GM19455 (cell line): Measurements from ENCODE around the gene SLC25A21.

ENCODE experiments used
- ATAC-seq: cut with Tn5 transposase; IDR thresholded peaks from one replicate; pipeline ENCODE4 v1.9.1; 2021; ENCODE audit not compliant: unreplicated experiment

SLC25A21 gene

GRCh38 chr14:36791402-36791801 lies 381.0 kb downstream of the SLC25A21 start:
- ATAC-seq: no peak

DNA sequence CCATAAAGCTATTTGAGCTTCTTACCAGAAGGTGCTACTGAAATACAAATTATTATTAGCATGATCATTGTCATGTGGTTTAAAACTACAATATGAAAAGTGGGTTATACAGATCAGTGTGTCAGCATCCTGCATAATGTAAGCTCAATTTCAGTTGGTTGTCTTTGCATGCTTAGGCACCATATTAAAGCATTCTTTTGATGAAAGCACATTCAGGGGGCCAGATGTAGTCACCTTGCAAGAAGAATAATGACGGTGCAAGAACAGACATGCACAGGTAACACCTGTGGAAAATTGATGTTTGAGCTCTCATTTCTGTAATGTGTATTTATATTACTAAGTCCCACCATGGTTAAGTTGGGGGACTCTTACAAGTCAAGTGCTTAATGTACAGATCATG lies 386.9 kb downstream of the SLC25A21 start:
- ATAC-seq: no peak

DNA sequence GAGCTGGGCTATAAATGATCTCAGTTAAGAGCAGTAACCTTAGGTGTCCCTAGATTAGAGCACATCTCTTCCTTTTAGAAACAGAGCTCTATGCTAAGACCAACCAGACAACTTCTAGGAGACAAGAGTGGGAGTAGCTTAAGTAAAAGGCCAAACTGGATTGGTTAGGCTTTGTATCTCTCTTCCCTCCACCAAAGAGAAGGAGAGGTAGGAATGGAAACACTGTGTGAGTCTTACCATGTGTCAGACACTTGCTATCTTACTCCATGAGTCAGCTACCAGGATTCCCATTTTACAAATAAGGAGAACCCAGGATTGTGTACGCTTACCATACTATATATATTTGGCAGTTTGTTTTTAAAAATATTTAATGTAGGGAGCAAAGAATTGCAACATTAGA lies 387.9 kb downstream of the SLC25A21 start:
- no peak for ATAC-seq

- ATAC-seq: no peak
Observed at GRCh38 chr14:36781897-36782296, 390.5 kb downstream of the SLC25A21 start.

DNA sequence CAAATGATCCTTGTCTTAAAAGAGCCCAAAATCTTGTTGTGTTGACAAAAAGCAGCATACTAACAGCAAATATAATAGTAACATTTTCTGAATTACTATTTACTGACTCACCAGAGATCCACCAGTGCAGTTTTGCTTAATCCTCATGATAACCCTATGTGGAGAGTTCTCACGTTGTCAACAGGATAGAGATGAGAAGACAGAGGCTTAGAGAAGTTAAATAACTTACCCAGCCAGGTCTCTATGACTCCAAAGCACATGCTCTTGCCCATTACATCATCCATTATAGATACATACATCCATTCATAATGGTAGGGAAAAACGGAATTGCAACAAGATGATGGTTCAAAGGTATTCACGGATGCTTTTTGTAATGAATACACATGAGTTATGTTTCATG lies 398.8 kb downstream of the SLC25A21 start:
- ATAC-seq: no peak

- ATAC-seq: no peak
Observed at GRCh38 chr14:36773136-36773540, 399.3 kb downstream of the SLC25A21 start.

- ATAC-seq: no peak
Observed at GRCh38 chr14:36771028-36771640, 401.3 kb downstream of the SLC25A21 start.

DNA sequence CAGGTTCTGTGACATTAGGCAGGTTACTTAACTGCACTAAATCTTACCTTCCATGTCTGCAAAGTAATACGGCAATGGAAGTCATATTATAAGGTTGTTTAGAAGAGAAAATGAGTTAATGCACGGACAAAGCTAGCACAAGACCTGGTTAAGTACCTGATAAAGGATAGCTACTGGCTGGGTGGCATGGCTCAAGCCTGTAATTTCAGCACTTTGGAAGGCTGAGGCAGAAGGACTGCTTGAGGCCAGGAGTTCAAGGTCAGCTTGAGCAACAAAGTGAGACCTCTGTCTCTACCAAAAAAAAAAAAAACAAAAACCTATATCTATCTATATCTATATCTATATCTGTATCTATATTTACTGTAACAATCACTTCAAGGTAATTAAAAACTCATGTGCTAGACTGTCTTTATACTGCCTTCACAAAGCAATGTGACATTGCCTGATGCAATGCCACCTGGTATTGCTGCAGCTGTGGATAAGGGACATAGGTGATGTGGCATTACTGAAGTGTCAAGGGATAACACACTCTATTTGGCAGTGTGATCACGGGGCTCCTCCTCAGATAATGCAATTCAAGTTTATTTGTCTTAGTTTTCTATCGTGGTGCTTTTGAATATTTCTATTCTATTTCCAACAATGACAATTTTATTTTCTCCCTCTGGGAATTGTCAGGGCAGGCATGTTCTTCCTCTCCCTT lies 403.6 kb downstream of the SLC25A21 start:
- no peak for ATAC-seq

GRCh38 chr14:36767603-36768281 lies 404.7 kb downstream of the SLC25A21 start:
- no peak for ATAC-seq

GRCh38 chr14:36766974-36767373 lies 405.4 kb downstream of the SLC25A21 start:
- no peak for ATAC-seq

GRCh38 chr14:36757734-36758601 lies 414.4 kb downstream of the SLC25A21 start:
- no peak for ATAC-seq

DNA sequence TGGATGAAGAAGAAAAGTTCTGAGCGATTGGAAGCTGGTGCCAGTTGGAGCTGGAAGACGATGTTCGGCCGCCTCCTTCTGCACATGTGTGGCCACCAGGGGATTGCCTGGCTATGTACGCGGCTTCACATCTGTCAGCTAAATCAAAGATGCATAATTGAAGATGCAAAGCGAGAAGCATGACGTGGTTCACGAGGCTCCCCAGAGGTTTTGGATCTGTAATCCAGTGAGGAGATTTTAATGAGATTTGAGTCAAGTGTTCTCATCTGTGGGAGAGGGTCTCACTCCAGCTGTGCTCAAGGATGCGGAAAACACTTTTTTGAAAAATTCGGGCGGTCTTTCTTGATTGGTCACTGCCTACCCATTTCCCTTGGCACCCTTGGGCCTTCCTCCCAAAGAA lies 416.2 kb downstream of the SLC25A21 start:
- no peak for ATAC-seq

GRCh38 chr14:36755756-36756155 lies 416.6 kb downstream of the SLC25A21 start:
- no peak for ATAC-seq

DNA sequence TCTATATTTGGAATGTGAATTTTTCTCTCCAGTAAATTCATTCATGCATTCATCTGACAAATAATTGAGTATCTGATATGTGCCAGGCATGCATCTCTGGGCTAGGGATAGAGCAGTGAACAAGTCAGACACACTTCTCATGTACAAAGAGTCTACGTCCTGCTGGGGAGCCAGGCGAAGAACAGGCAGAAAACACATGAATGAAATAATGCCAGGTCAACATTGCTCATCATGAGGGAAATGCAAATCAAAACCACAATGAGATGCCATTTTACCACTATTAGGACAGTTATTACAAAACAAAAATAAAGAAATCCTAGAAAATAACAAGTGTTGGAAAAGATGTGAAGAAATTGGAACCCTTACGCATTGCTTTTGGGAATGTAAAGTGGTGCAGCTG lies 420.5 kb downstream of the SLC25A21 start:
- ATAC-seq: no peak

DNA sequence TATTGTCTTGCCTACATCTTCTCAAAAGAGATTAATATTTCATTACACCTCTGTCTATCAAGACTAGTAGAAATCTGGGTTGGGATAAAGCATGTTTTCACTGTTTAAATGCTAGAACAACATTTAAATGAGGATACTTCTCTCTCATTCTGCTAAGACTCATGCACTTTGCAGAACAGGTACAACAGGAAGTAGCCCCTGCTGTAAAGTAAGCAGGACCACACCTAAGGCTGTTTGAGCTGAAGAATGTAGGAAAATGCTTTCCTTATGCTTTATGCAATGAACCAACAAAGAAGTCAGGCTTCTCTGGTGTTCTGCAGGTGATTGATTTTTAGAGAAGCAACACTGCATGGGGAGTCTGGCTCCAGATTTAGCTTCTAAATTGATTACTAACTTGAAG lies 421.3 kb downstream of the SLC25A21 start:
- ATAC-seq: no peak

GRCh38 chr14:36750244-36750643 lies 422.2 kb downstream of the SLC25A21 start:
- no peak for ATAC-seq

GRCh38 chr14:36748610-36749213 lies 423.7 kb downstream of the SLC25A21 start:
- ATAC-seq: no peak

GRCh38 chr14:36747411-36748184 lies 424.8 kb downstream of the SLC25A21 start:
- no peak for ATAC-seq

DNA sequence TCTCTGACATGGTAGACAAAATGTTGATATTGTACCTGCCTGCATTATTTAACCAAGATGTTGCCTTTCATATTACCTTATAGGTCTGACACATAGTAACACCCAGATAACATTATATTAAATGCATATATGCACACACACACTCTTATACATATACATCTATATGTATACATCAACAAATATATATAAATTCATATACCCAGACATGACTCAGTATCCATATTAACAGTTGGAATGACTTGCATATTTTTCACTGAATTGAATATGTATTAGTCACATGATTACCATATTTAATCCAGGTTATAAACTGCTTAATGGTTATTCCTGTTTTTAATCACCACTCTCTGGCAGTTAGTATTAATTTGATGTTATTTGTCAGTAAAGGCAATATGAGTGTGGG lies 425.5 kb downstream of the SLC25A21 start:
- ATAC-seq: no peak

DNA sequence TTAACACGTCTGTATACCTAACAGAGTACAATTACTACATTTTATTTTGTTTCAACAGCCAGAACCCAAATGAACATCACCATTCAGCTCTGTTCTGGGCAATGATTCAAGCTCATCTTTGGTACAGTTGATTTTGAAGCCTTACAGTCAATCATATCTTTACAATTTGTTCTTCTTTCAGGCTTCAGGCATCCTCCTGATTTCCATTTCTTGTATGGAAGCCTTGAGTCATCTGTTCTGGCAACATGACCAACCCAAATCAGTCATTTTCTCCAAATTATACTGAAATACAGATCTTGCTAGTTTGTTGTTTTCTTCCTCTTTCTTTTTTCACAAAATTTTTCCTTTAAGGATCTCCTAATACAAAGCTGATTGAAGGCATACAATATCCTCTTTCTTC lies 430.5 kb downstream of the SLC25A21 start:
- ATAC-seq: no peak
